Body of pancreas (tissue), 4 donors: ENCODE measurements around the gene IBA57. TPM values are rescaled to one million over a fixed set of nuclear protein-coding genes. Genes with fewer than 3 reads are reported as not detected.

Source experiments
- ATAC-seq: fragments of 150-250 bp; one replicate; pipeline ENCODE4 v1.9.1; 2016
- DNase-seq, 4 donors: peaks; one replicate each; pipeline ENCODE4 v3.0.0-alpha.2; 2019
- H3K27ac ChIP-seq, 4 donors: fragments of 200-600 bp; sonication (generic); 1 replicate in 3 of 4; 2 replicates in 1 of 4; pipeline versions ENCODE4 v1.5.1 to v1.6.1; 2016 to 2019; ENCODE audit warnings: mild to moderate bottlenecking in 1 of 4, mixed read lengths in 1 of 4, moderate library complexity in 1 of 4
- H3K27me3 ChIP-seq, 2 donors: fragments of 200-600 bp; sonication (generic); one replicate each; pipeline ENCODE4 v1.6.0; 2016; ENCODE audit warnings: mild to moderate bottlenecking in 1 of 2
- H3K36me3 ChIP-seq, 2 donors: fragments of 200-600 bp; sonication (generic); replicated peaks in 1 of 2; 2 replicates each; pipeline ENCODE4 v1.5.1; 2016; ENCODE audit warnings: low read depth in 2 of 2; ENCODE audit not compliant: insufficient read depth in 1 of 2
- H3K4me1 ChIP-seq: fragments of 200-600 bp; sonication (generic); one replicate; pipeline ENCODE4 v1.6.0; 2016
- H3K4me3 ChIP-seq, 2 donors: fragments of 200-600 bp; sonication (generic); 1 replicate in 1 of 2; 2 replicates in 1 of 2; pipeline ENCODE4 v1.5.1; 2016 to 2019
- H3K9me3 ChIP-seq, 3 donors: fragments of 200-600 bp; sonication (generic); 1 replicate in 2 of 3; 2 replicates in 1 of 3; pipeline ENCODE4 v1.5.1; 2016
- POLR2A ChIP-seq, 3 donors: fragments of 450-650 bp; IDR thresholded peaks; one replicate each; pipeline ENCODE4 v1.6.1; 2016; ENCODE audit warnings: antibody characterized with exemption in 3 of 3, mild to moderate bottlenecking in 2 of 3
- WGBS, 2 donors: methylation state at CpG; one replicate each; pipeline ENCODE4 v1.1.5; 2017; 5-methylcytosine and 5-hydroxymethylcytosine counted together
- intact Hi-C: fragments of 100-400 bp; cut with DNase I; formaldehyde crosslinking; loops from one replicate; pipeline ENCODE4 v1.15.1; 2023
- total RNA-seq, 2 donors: library from RNA; depleted of rRNA; stranded (reverse); fragments of >200 nt; gene quantifications; one replicate each; pipeline ENCODE4 v1.1.0, GENCODE V29; 2016
- TF ChIP-seq, protein P1 (sequence below), 7 experiments: fragments of 450-650 bp in 4 of 7; fragments of 200-600 bp in 3 of 7; sonication (generic) in 3 of 7; IDR thresholded peaks; one replicate each; pipeline ENCODE4 v1.5.1; 2016 to 2019; ENCODE audit warnings: antibody characterized with exemption in 7 of 7

IBA57 gene
- total RNA-seq, 2 donors from 2014 or later = 4.7 to 13.5 TPM

DNA sequence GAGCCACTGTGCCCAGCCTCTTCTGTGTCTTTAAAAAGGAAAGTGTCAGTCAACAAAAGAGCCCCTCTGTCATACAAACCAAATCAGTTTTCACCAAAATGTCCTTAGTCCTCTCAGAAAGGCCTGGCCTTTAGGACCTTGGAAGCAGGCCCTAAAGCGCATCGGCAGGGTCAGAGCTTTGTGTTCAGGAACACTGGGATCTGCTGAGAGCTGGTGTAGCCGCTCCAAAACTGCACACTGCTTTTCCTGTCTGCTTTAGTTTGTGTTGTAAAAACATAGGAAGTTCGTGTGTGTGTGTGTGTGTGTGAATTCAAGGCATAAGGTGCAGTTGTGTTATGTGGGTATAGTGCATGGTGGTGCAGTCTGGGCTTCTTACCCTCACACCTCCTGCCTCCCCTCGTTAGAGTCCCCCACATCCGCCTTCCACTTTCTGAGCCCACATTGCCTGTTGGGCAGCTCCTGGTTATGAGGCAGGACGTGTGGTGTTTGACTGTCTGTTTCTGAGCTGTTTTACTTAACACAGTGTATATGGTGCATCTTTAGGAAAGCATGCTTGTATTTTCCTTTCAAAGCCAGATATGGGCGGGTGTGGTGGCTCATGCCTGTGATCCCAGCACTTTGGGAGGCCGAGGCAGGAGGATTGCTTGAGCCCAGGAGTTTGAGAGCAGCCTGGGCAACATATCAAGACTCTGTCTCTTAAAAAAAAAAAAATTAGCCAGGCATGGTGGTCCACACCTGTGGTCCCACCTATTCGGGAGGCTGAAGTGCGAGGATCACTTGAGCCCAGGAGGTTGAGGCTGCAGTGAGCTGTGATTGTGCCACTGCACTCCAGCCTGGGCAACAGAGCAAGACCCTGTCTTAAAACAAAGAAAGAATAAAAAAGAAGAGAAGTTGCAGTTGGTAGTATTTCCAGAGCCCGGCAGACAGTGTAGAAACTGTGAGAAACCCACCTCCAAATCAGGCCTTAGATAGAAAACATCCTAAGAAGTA is 12.4 kb downstream of the IBA57 start:
- Histone ChIP-seq H3K9me3 (no peaks in the 10 kb centered on the region), H3K27me3 (no peaks in the 10 kb centered on the region), H3K27ac (no peak overlapping the region), H3K4me1 (no peaks in the 10 kb centered on the region), H3K4me3 (no peak overlapping the region), H3K36me3 (peaks cover 0 to 2% of the 10 kb centered on the region in 2 donors)
- TF ChIP-seq, protein P1, sequence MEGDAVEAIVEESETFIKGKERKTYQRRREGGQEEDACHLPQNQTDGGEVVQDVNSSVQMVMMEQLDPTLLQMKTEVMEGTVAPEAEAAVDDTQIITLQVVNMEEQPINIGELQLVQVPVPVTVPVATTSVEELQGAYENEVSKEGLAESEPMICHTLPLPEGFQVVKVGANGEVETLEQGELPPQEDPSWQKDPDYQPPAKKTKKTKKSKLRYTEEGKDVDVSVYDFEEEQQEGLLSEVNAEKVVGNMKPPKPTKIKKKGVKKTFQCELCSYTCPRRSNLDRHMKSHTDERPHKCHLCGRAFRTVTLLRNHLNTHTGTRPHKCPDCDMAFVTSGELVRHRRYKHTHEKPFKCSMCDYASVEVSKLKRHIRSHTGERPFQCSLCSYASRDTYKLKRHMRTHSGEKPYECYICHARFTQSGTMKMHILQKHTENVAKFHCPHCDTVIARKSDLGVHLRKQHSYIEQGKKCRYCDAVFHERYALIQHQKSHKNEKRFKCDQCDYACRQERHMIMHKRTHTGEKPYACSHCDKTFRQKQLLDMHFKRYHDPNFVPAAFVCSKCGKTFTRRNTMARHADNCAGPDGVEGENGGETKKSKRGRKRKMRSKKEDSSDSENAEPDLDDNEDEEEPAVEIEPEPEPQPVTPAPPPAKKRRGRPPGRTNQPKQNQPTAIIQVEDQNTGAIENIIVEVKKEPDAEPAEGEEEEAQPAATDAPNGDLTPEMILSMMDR (IDR thresholded peaks at IDR 0.05) = no peak
- no peak for TF ChIP-seq POLR2A (IDR thresholded peaks at IDR 0.05)
- DNase-seq (no peak), ATAC-seq (no peak)
- intact Hi-C loops = no loop called here
- 85 to 99% methylated on average over 10 to 11 of the region's 12 CpGs for WGBS, 2 donors

DNA sequence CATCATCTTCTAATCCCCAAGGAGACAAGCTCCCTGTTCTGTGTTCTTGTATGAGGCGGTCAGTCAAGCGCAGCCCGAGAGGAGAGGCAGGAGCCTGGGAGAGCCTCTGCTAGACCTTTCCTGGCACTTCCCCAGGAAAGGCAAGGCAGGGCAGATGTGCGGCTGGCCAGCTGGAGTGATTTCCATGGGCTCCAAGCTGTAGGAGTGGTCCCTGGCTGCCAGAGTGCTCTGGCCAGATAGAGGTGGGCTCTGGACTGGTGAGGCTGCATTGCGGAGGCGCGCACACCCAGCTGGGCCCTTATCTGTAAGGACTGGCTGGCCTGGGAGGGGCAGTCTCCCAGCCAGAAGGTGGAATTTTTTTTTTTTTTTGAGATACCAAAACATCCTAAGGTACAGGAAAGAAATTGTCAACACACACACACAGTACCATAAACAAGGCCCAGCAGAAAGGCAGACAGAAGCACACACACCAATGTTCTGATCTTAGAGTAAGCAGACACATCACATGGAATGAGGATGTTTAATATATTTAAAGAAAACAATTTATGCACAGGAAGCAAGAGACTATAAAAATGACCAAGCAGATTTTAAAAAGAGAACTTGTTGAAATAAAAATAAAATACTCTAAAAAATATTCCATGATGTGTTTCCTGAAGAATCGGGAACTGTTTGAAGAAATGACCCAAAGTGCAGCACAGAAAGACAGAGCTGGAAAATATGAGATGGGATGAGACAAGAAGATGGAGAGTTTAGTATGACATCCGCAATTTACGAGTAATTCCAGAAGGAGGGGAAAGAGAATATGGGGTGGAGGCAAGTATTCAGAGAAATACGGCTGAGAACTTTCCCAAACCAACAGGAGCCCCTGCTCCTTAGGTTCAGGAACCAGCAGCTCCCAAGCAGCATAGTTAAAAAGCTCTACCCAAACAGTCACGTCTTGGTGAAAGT is 13.4 kb downstream of the IBA57 start:
- H3K4me3 ChIP-seq = no peak overlapping the region
- H3K36me3 ChIP-seq = peaks cover 0 to 2% of the 10 kb centered on the region in 2 donors
- intact Hi-C loops = no loop called here
- DNase-seq = no peak
- no peak overlapping the region for H3K27ac ChIP-seq
- no peak for ATAC-seq
- H3K4me1 ChIP-seq = no peaks in the 10 kb centered on the region
- TF ChIP-seq, protein P1 (IDR thresholded peaks at IDR 0.05) = no peak
- no peak for TF ChIP-seq POLR2A (IDR thresholded peaks at IDR 0.05)
- no peaks in the 10 kb centered on the region for H3K27me3 ChIP-seq
- no peaks in the 10 kb centered on the region for H3K9me3 ChIP-seq
- 78 to 92% methylated on average over 11 to 12 of the region's 12 CpGs for whole genome bisulfite sequencing, 2 donors

DNA sequence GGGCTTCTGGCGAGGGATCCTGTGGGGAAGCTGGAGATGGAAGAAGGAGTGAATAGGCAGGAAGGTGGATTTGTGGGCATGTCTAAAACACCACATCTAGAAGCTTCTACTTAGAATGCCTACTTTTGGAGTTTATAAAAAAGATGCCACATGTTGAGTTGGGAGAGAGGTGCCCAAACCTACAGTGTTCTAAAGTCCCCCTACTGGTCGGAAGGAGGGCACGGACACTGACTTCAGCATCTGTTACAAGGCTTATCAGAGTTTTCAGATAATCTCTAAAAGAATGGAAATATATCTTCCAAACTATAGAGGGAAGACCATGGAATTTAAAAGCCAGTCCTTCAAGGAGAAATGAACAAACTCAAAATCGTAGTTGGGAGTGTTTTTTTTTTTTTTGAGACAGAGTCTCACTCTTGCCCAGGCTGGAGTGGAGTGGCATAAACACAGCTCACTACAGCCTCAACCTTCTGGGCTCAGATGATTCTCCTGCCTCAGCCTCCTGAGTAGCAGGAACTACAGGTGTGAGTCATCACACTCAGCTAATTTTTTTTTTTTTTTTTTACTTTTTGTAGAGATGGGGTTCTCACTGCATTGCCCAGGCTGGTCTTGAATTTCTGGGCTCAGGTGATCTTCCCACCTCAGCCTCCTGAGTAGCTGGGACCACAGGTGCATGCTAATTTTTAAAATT is 14.8 kb downstream of the IBA57 start:
- TF ChIP-seq, protein P1 (IDR thresholded peaks at IDR 0.05) = peak in 1 of 7 experiments; percentile 11
- no peak for TF ChIP-seq POLR2A (IDR thresholded peaks at IDR 0.05)
- WGBS, 2 donors = 79 to 86% methylated on average over 4 of the region's 4 CpGs
- no peak for ATAC-seq

DNA sequence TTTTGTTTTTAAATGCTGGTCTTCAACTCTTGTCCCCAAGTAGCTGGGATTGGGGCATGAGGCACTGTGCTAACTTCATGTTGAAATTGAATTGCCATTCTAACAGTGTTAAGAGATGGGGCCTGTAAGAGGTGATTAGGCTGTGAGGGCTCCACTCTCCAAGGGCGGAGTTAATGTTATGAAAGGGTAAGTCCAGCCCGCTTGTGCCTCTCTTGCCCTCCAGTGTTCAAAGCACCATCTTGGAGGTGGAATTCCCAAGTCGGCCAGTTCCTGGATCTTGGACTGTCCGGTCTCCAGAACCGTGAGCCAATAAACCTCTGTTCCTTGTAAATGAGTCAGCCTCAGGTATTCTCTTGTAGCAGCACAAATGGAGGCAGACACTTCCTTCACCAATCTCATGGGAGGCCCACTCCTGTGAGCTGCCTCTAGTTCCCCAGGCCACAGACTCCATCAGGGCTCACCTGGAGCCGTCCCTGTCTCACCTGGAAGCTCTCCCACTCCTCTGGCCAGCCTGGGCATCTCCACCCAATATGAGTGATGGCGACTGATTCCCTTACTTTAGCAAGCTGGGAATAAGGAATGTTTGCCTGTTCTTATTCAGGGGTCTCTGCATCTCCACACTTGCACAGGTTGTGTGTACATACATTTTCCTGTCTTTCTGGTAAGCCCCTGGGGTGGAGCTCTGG is 15.5 kb downstream of the IBA57 start:
- H3K27me3 ChIP-seq = no peaks in the 10 kb centered on the region
- intact Hi-C loops = no loop called here
- DNase-seq = no peak
- H3K4me3 ChIP-seq = no peak overlapping the region
- no peak overlapping the region for H3K27ac ChIP-seq
- H3K36me3 ChIP-seq = no peaks in the 10 kb centered on the region
- no peaks in the 10 kb centered on the region for H3K9me3 ChIP-seq
- H3K4me1 ChIP-seq = no peaks in the 10 kb centered on the region
- no peak for ATAC-seq
- 79 to 94% methylated on average over 5 to 7 of the region's 7 CpGs for WGBS, 2 donors
- TF ChIP-seq POLR2A (IDR thresholded peaks at IDR 0.05) = no peak
- TF ChIP-seq, protein P1 (IDR thresholded peaks at IDR 0.05) = no peak

More for the DNA sequence above, 14.8 kb downstream of the IBA57 start:
- Histone ChIP-seq H3K27me3 (no peaks in the 10 kb centered on the region), H3K36me3 (no peaks in the 10 kb centered on the region), H3K4me3 (no peak overlapping the region), H3K4me1 (no peaks in the 10 kb centered on the region), H3K9me3 (no peaks in the 10 kb centered on the region), H3K27ac (no peak overlapping the region)
- intact Hi-C loops = no loop called here
- DNase-seq = no peak
